Metanephros (tissue), 1 donor: ENCODE results near the gene HDHD3. TPM values are rescaled to one million over a fixed set of nuclear protein-coding genes. Genes with fewer than 3 reads are reported as not detected.

ENCODE experiments used
- total RNA-seq: library from RNA; depleted of rRNA; stranded (reverse); fragments of >200 nt; gene quantifications from one replicate; pipeline ENCODE4 v1.2.3, GENCODE V29; 2014

Gene HDHD3
- total RNA-seq: 30.2 TPM

GRCh38 chr9:113376634-113377567 lies at the start of gene HDHD3:
TSS of gene HDHD3 (minus strand) at chr9:113376986. CDS start at chr9:113374354, 2,632 bp downstream.

GRCh38 chr9:113410207-113410864 lies 33.5 kb upstream of the HDHD3 start, which contains the start of the genes C9orf43 and POLE3:
TSS of gene C9orf43 (plus strand) at chr9:113410747. CDS start at chr9:113413494, 2,747 bp downstream.
TSS of gene POLE3 (minus strand) at chr9:113410675. CDS start at chr9:113410293, 382 bp downstream.

GRCh38 chr9:113401027-113401792 lies 24.4 kb upstream of the HDHD3 start, which contains the start of gene ALAD:
TSS of gene ALAD (minus strand) at chr9:113401284. CDS start at chr9:113393559, 7,725 bp downstream.

GRCh38 chr9:113349445-113350094 lies 27.2 kb downstream of the HDHD3 start, which contains the start of gene BSPRY:
TSS of gene BSPRY (plus strand) at chr9:113349541. CDS start at chr9:113349580, 39 bp downstream.

GRCh38 chr9:113340011-113340699 lies 36.6 kb downstream of the HDHD3 start, which contains the start of gene WDR31:
TSS of gene WDR31 (minus strand) at chr9:113340275. CDS start at chr9:113332022, 8,253 bp downstream.

Other genes with a start within 250 kb of the HDHD3 start
- gene SLC31A2, start 226.0 kb downstream of the HDHD3 start, total RNA-seq: 5.1 TPM
- gene FKBP15, start 155.7 kb downstream of the HDHD3 start, total RNA-seq: 23.1 TPM
- gene SLC31A1, start 155.4 kb downstream of the HDHD3 start, total RNA-seq: 14.2 TPM
- 14.9 TPM for gene CDC26, start 101.4 kb downstream of the HDHD3 start, total RNA-seq
- gene PRPF4, start 101.3 kb downstream of the HDHD3 start, total RNA-seq: 22.2 TPM
- 3.1 TPM for gene RNF183, start 73.6 kb downstream of the HDHD3 start, total RNA-seq
- 4.4 TPM for gene WDR31, start 36.7 kb downstream of the HDHD3 start, total RNA-seq
- 8.8 TPM for gene BSPRY, start 27.4 kb downstream of the HDHD3 start, total RNA-seq
- 36.5 TPM for gene ALAD, start 24.3 kb upstream of the HDHD3 start, total RNA-seq
- 29.3 TPM for gene POLE3, start 33.7 kb upstream of the HDHD3 start, total RNA-seq
- 0.88 TPM for gene C9orf43, start 33.8 kb upstream of the HDHD3 start, total RNA-seq
- gene RGS3, start 86.7 kb upstream of the HDHD3 start, total RNA-seq: 65.4 TPM